ENCODE data around the gene PPEF1. TPM values are rescaled to one million over a fixed set of nuclear protein-coding genes. Genes with fewer than 3 reads are reported as not detected.

Gene PPEF1
- total and polyA plus RNA-seq, 2 of the 4 experiments (the other 2 are of a cell fraction), result not detected

- Histone ChIP-seq H4K20me1 (ENCODE audit: insufficient read depth, low read length) (no peaks in the 10 kb centered on the region), H3K14ac (replicated peaks; ENCODE audit: low read depth, low read length) (no peak overlapping the region), H3K27me3 (ENCODE audit: control insufficient read depth, insufficient read depth, low read length) (no peaks in the 10 kb centered on the region), H2BK20ac (ENCODE audit: low read depth, low read length) (no peak overlapping the region), H2BK15ac (ENCODE audit: low read depth, low read length) (no peak overlapping the region), H2AK5ac (ENCODE audit: low read depth, low read length) (no peak overlapping the region), H3K79me1 (ENCODE audit: low read depth in 1 of 2, low read length in 2 of 2) (no peaks in the 10 kb centered on the region), H2AK9ac (replicated peaks; ENCODE audit: low read depth, low read length, poor library complexity) (no peak overlapping the region), H3K23ac (ENCODE audit: low read depth, low read length) (no peak overlapping the region), H3K18ac (ENCODE audit: low read depth, low read length) (no peak overlapping the region), H3K36me3 (ENCODE audit: control insufficient read depth, insufficient read depth, low read length) (no peaks in the 10 kb centered on the region), H2BK5ac (ENCODE audit: low read depth, low read length, poor library complexity, severe bottlenecking) (no peak overlapping the region), H3K4me3 (ENCODE audit: insufficient read depth, low read depth, low read length) (no peak overlapping the region), H3K4ac (ENCODE audit: low read depth, low read length) (no peak overlapping the region), H3K9me1 (ENCODE audit: insufficient read depth, low read length) (no peaks in the 10 kb centered on the region), H4K8ac (ENCODE audit: low read depth in 2 of 2, low read length in 2 of 2) (no peak overlapping the region), H3K9ac (ENCODE audit: low read depth, low read length) (no peak overlapping the region), H4K5ac (ENCODE audit: low read depth, low read length) (no peak overlapping the region), H3K56ac (ENCODE audit: extremely low read depth, insufficient read depth, low read length) (no peak overlapping the region), H3K4me1 (ENCODE audit: control insufficient read depth, insufficient read depth, low read length) (no peaks in the 10 kb centered on the region), H2BK120ac (ENCODE audit: low read depth, low read length) (no peak overlapping the region), H3K4me2 (ENCODE audit: low read depth, low read length) (no peak overlapping the region), H2AFZ (replicated peaks; ENCODE audit: low read length, poor library complexity) (no peak overlapping the region), H3K27ac (ENCODE audit: insufficient read depth, low read length) (no peak overlapping the region), H3K9me3 (ENCODE audit: control insufficient read depth, insufficient read depth, low read length) (no peaks in the 10 kb centered on the region), H4K91ac (ENCODE audit: insufficient read depth, low read depth, low read length) (no peak overlapping the region)
- WGBS, 2 experiments (ENCODE audit: extremely low coverage in 2 of 2, insufficient read length in 1 of 2), result no CpG with 5 or more reads among the region's 2 CpGs
- TF ChIP-seq SMC3 (IDR thresholded peaks at IDR 0.05; ENCODE audit: low read depth, low read length) (no peak), FOS (IDR thresholded peaks at IDR 0.05; ENCODE audit: low read depth, low read length) (no peak), USF2 (IDR thresholded peaks at IDR 0.05; ENCODE audit: low read depth, low read length) (no peak), BHLHE40 (IDR thresholded peaks at IDR 0.05; ENCODE audit: low read depth, low read length) (no peak), RFX5 (IDR thresholded peaks at IDR 0.05; ENCODE audit: low read depth, low read length) (no peak), POLR2A (IDR thresholded peaks at IDR 0.05; ENCODE audit: low read depth, low read length) (no peak), CTCF (conservative IDR thresholded peaks at IDR 0.05; ENCODE audit: low read depth, low read length) (no peak), MAFK (IDR thresholded peaks at IDR 0.05; ENCODE audit: low read depth, low read length) (no peak), MAZ (IDR thresholded peaks at IDR 0.05; ENCODE audit: borderline replicate concordance, low read depth, low read length) (no peak), MXI1 (IDR thresholded peaks at IDR 0.05; ENCODE audit: borderline replicate concordance, low read depth, low read length) (no peak)
- intact Hi-C loops (cut with micrococcal nuclease) (no loop called here), in situ Hi-C loops (cut with MboI; ENCODE audit: low sequenced_read_pairs) (no loop called here), dilution Hi-C loops (cut with HindIII; ENCODE audit: low sequenced_read_pairs, unreplicated experiment) (no loop called here)
- POLR2A ChIA-PET (ENCODE audit: unreplicated experiment), result no interaction called here
- DNase-seq (no peak), ATAC-seq (ENCODE audit: low read depth) (no peak)
- no TSS peak for BruUV-seq (replicated peaks)
- CTCF ChIA-PET, result interaction anchor here (0.9 kb wide), 1 partner anchor 10 kb away, joined by 3 read pairs; no protein-coding TSS in a partner anchor
Observed at GRCh38 chrX:18799911-18800310, 92.5 kb downstream of the PPEF1 start.
